Transverse colon (tissue), 4 donors: ENCODE data around the gene RBM19.

Experiments used
- POLR2A ChIP-seq: fragments of 450-650 bp; IDR thresholded peaks from one replicate; pipeline ENCODE4 v1.6.1; 2016; ENCODE audit warnings: antibody characterized with exemption, mild to moderate bottlenecking, moderate library complexity
- POLR2AphosphoS5 ChIP-seq, 3 donors: sonication (generic); formaldehyde crosslinking; IDR thresholded peaks; one replicate each; pipeline ENCODE4 v1.6.1; 2016; ENCODE audit warnings: antibody characterized with exemption in 3 of 3
- TF ChIP-seq, protein P1 (sequence below), 5 experiments: fragments of 200-600 bp in 3 of 5; fragments of 450-650 bp in 2 of 5; sonication (generic) in 3 of 5; IDR thresholded peaks; 1 replicate in 2 of 5; 2 replicates in 3 of 5; pipeline ENCODE4 v1.5.1; 2016 to 2017; ENCODE audit warnings: antibody characterized with exemption in 5 of 5, inconsistent platforms in 3 of 5, mild to moderate bottlenecking in 2 of 5, moderate library complexity in 1 of 5

DNA sequence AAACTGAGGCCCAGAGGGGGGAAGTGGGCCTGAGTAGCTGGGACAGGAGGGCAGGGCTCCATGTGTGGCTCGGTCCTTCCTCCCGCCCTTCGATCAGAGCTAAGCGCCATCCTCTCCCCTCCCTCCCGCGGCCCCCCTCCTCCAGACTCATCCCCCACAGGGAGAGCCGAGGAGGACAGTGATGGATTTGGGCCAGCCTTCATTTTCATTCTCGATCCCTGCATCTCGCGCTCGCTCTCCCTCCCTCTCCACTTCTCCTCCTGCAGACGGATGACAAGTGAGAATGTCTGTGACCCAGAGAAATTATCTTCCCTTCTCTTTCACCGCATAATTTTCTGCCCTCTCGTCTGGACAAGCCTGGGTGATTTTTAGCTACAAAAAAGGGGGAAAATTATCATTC lies 183.3 kb downstream of the RBM19 start:
- TF ChIP-seq POLR2A (no peak), POLR2AphosphoS5 (IDR thresholded peaks at IDR 0.05) (no peak)
- TF ChIP-seq, protein P1, sequence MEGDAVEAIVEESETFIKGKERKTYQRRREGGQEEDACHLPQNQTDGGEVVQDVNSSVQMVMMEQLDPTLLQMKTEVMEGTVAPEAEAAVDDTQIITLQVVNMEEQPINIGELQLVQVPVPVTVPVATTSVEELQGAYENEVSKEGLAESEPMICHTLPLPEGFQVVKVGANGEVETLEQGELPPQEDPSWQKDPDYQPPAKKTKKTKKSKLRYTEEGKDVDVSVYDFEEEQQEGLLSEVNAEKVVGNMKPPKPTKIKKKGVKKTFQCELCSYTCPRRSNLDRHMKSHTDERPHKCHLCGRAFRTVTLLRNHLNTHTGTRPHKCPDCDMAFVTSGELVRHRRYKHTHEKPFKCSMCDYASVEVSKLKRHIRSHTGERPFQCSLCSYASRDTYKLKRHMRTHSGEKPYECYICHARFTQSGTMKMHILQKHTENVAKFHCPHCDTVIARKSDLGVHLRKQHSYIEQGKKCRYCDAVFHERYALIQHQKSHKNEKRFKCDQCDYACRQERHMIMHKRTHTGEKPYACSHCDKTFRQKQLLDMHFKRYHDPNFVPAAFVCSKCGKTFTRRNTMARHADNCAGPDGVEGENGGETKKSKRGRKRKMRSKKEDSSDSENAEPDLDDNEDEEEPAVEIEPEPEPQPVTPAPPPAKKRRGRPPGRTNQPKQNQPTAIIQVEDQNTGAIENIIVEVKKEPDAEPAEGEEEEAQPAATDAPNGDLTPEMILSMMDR (IDR thresholded peaks at IDR 0.05): no peak
